Upper lobe of left lung (tissue), 4 donors: ENCODE measurements around the gene PNPLA5.

ENCODE experiments used
- POLR2A ChIP-seq, 4 donors: fragments of 450-650 bp; IDR thresholded peaks; one replicate each; pipeline ENCODE4 v1.5.1; 2016 to 2017; ENCODE audit warnings: antibody characterized with exemption in 4 of 4, mild to moderate bottlenecking in 2 of 4
- POLR2AphosphoS5 ChIP-seq, 2 donors: sonication (generic); formaldehyde crosslinking; IDR thresholded peaks; one replicate each; pipeline ENCODE4 v1.5.1; 2017; ENCODE audit warnings: antibody characterized with exemption in 2 of 2
- TF ChIP-seq, protein P1 (sequence below), 6 experiments: fragments of 450-650 bp in 4 of 6; fragments of 200-600 bp in 2 of 6; sonication (generic) in 2 of 6; IDR thresholded peaks; one replicate each; pipeline ENCODE4 v1.5.1; 2016 to 2019; ENCODE audit warnings: antibody characterized with exemption in 6 of 6

DNA sequence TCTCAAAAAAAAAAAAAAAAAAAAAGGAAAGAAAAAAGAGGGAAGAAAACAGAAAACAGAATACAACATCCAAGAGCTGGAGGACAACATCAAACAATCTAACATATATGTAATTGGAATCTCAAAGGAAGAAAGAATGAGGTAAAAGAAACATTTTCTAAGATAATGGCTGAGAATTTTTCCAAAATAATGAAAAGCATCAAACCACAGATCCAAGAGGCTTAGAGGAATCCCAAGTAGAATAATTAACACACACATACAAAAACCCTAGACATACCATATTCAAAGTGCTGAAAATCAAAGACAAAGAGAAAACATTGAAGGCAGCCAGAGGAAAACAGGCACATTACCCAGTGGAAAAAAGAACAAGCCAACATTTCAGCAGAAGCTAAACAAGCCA lies 34.4 kb downstream of the PNPLA5 start:
- TF ChIP-seq POLR2A (IDR thresholded peaks at IDR 0.05) (no peak), POLR2AphosphoS5 (IDR thresholded peaks at IDR 0.05) (no peak)
- TF ChIP-seq, protein P1, sequence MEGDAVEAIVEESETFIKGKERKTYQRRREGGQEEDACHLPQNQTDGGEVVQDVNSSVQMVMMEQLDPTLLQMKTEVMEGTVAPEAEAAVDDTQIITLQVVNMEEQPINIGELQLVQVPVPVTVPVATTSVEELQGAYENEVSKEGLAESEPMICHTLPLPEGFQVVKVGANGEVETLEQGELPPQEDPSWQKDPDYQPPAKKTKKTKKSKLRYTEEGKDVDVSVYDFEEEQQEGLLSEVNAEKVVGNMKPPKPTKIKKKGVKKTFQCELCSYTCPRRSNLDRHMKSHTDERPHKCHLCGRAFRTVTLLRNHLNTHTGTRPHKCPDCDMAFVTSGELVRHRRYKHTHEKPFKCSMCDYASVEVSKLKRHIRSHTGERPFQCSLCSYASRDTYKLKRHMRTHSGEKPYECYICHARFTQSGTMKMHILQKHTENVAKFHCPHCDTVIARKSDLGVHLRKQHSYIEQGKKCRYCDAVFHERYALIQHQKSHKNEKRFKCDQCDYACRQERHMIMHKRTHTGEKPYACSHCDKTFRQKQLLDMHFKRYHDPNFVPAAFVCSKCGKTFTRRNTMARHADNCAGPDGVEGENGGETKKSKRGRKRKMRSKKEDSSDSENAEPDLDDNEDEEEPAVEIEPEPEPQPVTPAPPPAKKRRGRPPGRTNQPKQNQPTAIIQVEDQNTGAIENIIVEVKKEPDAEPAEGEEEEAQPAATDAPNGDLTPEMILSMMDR (IDR thresholded peaks at IDR 0.05) = no peak
